ENCODE results near the gene ALCAM.
A peak's percentile ranks its signal among the peaks of the same experiment; 100 is the strongest.
"Not testable (repeated sequence)": the region's sequence is repeated elsewhere in the genome, so short reads cannot be mapped to it uniquely, and the experiment has no call there.

ALCAM gene

GRCh38 chr3:105356988-105357387 is 9.7 kb upstream of the ALCAM start:
- no peak for DNase-seq

DNA sequence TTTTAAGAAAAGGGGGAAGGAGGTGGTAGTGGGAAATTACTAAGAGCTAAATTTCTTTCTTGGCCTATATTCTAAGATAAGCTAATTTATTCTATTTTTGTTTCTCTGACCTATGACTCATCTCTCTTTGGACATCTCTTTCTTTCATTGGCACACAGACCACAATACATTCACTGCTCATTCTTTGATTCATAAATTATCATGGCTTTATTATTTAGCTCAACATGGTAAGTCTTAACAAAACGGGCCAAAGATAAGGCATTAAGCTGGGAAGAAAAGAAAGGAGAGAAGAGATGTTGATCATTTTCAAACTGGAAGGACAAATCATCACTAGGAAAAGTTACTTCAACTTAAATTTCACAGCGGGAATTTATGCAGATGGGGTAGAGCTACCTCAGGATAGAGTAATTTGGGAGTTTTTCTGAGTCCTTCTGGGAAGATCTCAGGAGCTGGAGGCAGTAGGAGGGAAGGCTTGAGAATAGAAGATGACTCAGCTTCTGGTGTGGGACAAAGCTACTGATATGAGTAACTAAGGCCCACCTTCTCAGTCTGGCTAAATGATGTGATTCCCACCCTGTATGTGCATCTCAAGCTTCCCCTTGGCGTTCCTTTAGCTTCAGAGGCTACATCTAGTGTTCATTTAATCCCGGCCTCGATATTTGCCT is 7.5 kb upstream of the ALCAM start:
- DNase-seq: no peak

DNA sequence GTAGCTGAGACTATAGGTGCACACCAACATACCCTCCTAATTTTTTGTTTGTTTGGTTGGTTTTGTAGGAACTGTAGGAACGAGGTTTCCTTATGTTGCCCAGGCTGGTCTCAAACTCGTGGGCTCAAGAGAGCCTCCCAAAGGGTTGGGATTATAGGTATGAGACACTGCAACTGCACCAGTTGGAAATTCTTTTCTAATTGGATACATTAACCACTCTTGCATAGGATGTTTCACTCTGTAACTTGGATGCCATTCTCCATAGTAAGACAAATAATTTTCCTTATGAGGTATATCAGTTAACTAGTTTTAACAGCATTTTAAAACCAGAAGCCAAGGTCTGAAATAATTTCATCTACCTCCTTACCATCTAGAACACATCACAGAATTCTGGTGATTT is 6.7 kb upstream of the ALCAM start:
- no peak for DNase-seq

DNA sequence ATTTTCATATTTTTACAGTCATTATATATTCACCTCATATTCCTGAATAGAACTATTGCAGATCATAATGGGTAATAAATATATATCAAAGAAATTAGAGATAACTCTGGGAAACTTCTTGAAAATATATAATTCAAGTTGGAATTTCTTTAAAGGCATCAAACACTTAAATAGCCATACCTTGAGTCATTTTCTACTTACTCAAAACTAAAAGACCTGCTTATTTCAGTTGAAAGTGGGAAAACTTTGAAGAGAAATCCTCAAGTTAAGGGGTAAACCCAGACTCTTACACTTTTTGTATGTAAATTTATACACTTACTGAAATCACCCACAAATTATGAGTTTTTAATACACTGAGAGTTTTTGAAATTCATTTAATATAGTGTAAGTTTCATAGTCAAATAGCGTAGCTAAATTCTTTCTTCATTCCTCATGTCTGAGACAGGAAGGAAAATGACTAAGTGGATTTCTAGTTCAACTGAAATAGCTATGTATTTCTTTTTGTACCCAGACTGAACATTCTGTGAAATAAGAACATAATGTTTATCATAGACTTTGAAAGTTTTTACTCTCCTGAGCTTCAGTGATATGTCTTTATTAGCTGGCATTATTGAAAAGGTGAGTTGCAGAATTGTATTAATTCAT is 4.6 kb upstream of the ALCAM start:
- no peak for DNase-seq

DNA sequence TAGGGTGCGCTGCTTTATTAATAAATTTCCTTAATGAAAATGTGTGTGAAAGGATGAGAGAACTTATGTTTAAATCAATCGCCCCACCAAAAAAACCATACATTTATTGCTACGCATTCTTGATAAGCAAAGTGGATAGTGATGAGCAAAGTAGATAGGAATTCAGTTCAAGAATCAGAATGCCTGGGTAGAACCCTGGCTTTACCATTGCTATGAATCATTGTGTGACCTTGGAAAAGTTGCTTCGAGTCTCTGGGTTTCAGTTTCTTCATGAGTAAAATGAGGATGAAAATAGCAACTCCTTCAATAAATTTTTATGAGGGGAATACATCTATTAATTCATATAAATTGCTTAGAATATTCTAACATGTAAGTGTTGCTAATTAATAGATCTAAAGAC is 2.6 kb upstream of the ALCAM start:
- no peak for DNase-seq

- no peak for DNase-seq
These were observed 1.7 kb upstream of the ALCAM start for GRCh38 chr3:105365081-105365390.

GRCh38 chr3:105365391-105366325 is 1.1 kb upstream of the ALCAM start:
- DNase-seq: no peak

DNA sequence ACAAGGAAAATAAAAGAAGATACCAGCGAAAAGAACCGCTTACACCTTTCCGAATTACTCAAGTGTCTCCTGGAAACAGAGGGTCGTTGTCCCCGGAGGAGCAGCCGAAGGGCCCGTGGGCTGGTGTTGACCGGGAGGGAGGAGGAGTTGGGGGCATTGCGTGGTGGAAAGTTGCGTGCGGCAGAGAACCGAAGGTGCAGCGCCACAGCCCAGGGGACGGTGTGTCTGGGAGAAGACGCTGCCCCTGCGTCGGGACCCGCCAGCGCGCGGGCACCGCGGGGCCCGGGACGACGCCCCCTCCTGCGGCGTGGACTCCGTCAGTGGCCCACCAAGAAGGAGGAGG is 325 bp downstream of the ALCAM start:
- DNase-seq: no peak

DNA sequence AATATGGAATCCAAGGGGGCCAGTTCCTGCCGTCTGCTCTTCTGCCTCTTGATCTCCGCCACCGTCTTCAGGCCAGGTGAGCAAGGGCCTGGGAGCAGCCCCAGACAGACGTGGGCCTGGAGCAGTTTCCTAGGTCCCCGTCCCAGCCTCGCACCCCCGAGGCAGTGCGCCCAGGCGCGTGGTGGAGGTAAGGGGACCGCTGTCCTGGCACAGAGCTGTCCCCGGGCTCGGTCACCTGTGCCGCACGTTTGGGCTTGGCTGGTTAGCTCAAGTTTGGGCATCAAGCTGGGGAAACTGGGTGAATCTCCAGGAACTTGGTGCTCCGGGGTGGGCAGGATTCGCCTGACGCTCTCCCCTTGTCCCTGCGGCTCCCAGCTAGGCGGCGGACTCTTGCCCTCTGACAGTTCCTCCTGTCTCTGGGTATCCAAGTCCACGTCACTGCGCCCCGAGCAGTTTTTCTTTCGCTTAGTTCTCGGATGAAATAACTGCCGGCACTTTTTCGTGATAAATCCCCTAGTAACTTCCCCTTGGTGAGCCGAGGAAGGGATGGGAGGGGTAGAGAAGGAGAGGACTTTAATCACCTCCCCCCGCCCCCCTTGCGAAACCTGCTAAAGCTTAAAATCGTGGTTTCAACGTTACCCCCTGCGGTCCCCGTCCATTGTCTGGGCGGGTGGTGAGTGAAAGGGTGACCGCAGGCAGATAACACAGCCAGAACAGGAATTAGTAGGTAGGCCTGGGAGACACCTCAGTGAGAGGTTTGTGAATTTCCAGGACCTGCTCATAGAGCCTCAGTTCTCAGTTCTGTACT is 901 bp downstream of the ALCAM start:
- no peak for DNase-seq

GRCh38 chr3:105368566-105369499 is 2.1 kb downstream of the ALCAM start:
- DNase-seq: no peak

DNA sequence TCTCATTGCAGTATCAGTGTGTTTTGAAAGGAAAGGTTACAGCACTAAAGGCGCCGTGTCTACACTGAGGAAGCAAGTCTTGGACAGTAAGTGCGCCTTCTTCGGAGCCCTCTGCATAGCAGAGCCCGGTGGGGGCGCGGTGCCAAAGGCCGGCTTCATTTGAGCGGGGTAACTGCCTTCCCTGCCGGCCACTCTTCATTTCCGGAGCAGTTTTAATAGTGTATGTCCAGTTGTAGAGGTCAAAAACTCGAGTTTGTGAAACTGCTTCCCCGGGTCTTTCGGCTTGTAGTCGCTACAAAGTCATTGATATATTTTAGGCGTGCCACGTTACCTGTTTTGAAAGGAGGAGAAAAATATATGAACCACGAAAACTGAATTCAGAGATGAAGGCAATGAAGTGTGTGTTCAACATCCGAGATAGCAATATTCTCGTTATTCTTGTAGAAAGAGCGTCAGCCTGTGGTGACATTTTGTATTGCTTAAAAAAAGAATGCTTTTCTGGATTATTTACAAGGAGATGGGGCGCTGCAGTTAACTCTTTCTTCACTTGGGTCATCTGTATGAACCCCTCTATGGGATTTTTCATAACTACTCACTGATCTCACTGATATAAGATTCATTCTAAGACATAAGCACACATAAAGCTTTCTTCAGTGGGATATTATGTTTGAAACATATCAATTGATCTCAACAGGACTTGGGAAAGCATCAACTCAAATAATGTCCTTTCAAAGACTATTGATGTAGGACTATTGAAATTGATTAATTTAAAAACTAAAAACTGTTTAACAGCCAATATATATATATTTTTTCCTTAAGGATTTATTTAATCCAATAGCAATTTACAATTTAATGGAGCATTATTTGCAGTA is 3.0 kb downstream of the ALCAM start:
- peak; percentile 57 for DNase-seq

GRCh38 chr3:105373383-105373782 is 6.7 kb downstream of the ALCAM start:
- no peak for DNase-seq

DNA sequence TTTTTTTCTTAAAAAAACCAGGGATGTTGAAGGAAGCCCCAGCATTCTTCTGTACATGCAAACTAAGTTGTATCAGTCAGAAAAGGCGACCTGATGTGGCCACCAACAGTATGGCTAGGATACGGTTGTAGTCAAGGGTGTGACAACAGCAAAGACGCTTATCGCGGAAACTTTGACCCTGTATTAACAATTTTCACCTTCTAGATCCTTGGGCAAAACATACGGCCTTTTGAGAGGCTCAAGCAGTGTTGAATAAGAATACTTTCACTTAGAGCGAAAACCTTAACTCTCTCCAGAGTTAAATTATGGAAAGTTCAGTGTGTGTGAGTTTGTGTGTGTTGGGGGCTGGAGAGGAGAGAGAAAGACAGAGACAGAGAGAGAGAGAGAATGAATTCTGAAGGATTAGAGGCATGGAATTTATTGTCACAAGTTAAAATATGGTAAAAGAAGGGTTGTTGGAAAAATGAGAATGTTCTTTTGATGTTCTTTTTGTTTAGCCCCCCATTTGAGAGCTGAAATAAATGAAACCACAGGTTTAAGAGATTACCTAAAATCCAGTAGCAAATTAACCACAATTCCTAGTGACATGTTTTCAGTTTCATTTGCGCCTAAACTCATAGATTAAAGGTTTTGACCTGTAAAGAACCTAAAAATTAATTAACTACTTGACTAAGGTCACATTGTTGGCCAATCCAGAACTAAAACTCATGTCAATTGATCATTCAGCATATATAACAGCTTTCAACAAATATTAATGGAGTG is 9.2 kb downstream of the ALCAM start:
- DNase-seq: no peak

DNA sequence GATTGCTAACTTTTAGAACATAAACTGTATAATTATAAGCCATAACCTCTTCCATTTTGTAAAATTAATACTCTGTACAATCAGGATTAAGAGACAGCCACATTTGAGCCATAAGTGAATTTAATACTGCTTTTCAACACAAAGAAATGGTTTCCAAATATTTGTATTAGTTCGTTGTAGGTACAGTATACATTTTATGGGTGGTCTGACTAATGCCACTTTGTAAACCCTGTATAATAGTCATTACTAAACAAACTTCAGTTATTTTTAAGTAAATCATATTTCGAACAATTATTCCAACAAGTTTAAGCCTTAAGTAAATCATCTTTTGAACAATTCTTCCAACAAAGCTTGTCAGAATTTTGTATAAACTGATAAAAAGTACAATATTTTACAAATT is 11.0 kb downstream of the ALCAM start:
- DNase-seq: no peak

- no peak for DNase-seq
These were observed 18.5 kb downstream of the ALCAM start for GRCh38 chr3:105385179-105385578.

DNA sequence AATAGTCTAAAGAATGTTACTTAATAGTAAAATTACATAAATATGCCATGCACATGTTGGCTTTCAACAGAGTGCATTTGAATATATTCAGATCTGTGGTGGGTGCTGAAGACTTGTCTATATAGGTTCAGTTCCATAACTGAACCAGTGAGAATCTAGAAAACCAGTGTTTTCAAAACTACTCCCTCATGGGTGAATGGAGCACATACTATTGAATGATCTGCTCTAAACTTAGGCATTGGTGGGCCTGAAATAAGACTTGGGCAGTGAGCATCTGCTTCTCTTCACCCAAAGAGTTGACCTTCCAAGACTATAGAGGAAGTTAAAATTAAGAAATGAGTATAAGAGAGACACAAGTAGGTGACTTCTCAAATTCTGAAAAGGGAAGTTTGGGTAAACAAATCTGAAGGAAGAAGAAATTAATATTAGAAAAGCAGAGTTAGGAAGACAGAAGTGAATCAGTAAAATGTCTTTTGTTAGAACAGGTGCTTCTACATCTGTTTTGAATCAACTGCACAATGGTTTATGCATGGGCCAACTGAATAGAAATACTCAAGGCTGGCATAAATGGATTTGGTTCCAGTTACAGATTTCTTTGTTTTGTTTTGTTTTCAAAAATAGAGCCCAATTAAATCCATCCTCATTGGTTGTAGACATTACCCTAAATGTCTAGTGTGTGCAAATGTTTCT is 19.3 kb downstream of the ALCAM start:
- DNase-seq: no peak

DNA sequence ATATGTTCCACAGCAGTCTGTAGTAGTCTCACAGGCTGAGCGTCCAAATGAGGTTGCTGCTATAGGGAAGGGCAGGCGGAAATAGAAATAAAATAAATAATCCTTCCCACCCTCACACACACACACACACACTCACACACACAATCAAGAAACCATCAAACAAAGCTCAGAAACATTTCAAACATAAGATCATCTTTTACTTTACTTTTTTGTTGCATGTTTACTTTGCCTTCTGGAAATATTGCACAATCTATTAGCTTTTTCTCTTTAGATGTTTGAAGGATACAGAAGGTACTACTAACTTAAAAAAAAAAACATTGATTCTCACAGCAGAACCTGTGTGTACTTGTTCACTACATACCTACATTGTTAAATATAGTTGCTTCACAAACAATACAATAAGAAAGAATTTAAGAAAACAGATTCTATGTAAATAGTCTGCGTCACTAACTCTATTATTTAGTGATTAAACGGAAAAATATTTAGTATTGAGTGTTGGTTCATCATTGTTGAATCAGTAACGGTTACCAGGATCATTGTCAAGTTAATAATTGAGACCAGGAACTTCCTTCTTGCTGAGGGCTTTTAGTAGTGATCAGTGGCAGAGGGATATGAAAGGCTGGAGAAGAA is 20.5 kb downstream of the ALCAM start:
- DNase-seq: no peak

DNA sequence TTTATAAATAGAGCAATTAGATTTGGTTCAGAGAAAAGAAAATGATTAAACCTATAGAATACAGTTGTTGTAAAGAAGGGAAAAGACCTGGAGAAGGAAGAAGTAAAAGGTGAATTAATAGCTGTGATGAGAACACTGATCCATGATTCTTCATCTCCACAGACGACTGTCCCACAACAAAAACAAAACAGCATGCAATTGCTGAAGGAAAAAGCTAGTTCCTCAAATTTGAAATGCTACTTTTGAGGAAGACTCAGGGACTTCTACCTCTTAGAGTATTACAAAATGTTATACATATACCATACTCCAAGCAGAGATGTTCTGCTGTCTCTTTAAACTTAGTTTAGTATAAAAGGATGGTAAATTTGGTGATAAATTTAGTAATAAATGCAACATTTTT is 21.5 kb downstream of the ALCAM start:
- no peak for DNase-seq

- DNase-seq: not testable (repeated sequence)
These were observed 23.1 kb downstream of the ALCAM start for GRCh38 chr3:105389759-105390158.

All from NCI-H446 treated with DMSO at 0.1 percent for 48 hours (cell line).